Mucosa of descending colon (tissue), 3 donors: ENCODE data around the gene LRRC74A. TPM values are rescaled to one million over a fixed set of nuclear protein-coding genes. Genes with fewer than 3 reads are reported as not detected.

Experiments
- ATAC-seq: fragments of 200-7000 bp; cut with Tn5 transposase; one replicate; pipeline ENCODE4 v1.9.1; 2020; ENCODE audit warnings: mild to moderate bottlenecking, moderate library complexity
- DNase-seq, 3 donors: peaks; one replicate each; pipeline ENCODE4 v3.0.0-alpha.2; 2020
- H3K36me3 ChIP-seq: fragments of 200-600 bp; one replicate; pipeline ENCODE4 v1.8.0; 2021; ENCODE audit warnings: low read depth, mild to moderate bottlenecking
- H3K4me1 ChIP-seq: fragments of 200-600 bp; one replicate; pipeline ENCODE4 v1.8.0; 2021; ENCODE audit warnings: low read depth, mild to moderate bottlenecking
- H3K4me3 ChIP-seq: fragments of 200-600 bp; one replicate; pipeline ENCODE4 v1.8.0; 2021; ENCODE audit warnings: mild to moderate bottlenecking
- H3K9me3 ChIP-seq: fragments of 200-600 bp; one replicate; pipeline ENCODE4 v1.8.0; 2021; ENCODE audit warnings: mild to moderate bottlenecking
- CTCF ChIP-seq: fragments of 200-600 bp; IDR thresholded peaks from one replicate; pipeline ENCODE4 v1.8.0; 2022; ENCODE audit warnings: antibody characterized with exemption, mild to moderate bottlenecking
- intact Hi-C, 2 donors: fragments of 100-400 bp; cut with DNase I in 1 of 2; cut with micrococcal nuclease in 1 of 2; formaldehyde crosslinking; loops; one replicate each; pipeline versions ENCODE4 v1.11.0 to v1.11.1; 2022; cut with DNase I, micrococcal nuclease
- total RNA-seq, 3 donors: library from RNA; stranded (reverse); fragmentation: NEBNext Ultra II Directional in 2 of 3; extraction: Animal tissue kit (Norgen Biotek cat#: 25700) in 2 of 3; gene quantifications; one replicate each; pipeline versions ENCODE4 v1.2.1 to v1.2.4, GENCODE V29; 2021 to 2023
- donor health status: DM: no; HTN: no; CAD: no; lungs with moderate emphysema.
- donor health status: DM: no; HTN: no; CAD: no.
- donor health status: DM: no; HTN: yes; CAD: no.

The LRRC74A gene
- total RNA-seq, 3 donors from 2014 or later, result not detected

DNA sequence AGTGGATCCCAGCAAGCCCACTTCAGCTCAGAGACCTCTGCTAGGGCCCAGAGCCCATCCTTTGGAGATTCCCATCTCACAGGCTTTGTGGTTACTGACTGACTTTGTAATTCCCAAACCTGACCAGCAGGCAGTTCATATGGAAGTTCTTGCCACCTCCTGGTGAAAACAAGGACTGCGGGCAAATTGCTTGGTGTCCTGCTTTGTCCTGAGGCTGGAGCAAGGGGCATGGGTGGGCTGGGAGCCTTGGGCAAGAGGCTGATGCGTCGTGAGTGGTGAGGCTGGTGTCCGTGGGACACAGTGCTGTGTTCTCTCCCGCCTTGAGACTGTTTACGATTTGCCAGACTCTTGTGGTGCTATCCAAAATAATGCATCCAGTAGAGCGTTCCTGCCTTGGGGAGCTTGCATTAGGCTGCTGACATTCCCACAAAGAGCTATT lies 91.0 kb downstream of the LRRC74A start:
- H3K4me1 ChIP-seq, result peaks cover 29% of the 10 kb centered on the region
- no peak for TF ChIP-seq CTCF
- ATAC-seq (no peak), DNase-seq (peak in 2 of 3 donors; percentile 65 to 87)
- no peaks in the 10 kb centered on the region for H3K36me3 ChIP-seq
- H3K9me3 ChIP-seq, result no peaks in the 10 kb centered on the region
- intact Hi-C loops, result loop anchor here in 1 of 2 donors (5.0 kb wide), 1 partner anchor 135 kb away; no protein-coding TSS in a partner anchor
- no peak overlapping the region for H3K4me3 ChIP-seq

DNA sequence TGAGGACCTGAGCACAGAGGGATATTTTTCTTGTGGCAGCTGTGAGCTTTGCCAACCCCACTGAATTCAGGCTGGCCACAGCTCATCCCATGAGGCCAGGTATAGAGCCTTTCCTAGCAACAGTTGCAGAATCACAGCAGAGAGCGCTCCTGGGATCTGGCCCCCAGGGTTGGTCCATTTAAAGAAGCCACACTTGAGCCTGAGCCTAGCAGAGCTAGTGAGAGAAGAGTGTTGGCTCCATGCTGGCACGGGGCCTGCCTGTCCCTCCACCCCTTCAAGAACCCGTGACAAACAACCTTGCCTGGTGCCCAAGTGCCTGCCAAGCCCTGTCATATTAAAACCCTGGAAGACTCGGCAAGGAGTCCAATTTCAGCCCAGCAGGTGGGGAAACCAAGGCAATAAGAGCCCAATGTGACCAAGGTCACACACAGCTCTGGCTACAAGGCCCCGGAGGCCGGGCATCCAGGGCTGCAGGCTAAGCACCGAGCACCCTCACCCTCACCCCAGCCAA lies 91.6 kb downstream of the LRRC74A start:
- ATAC-seq (no peak), DNase-seq (no peak)
- Histone ChIP-seq H3K4me3 (no peak overlapping the region), H3K36me3 (no peaks in the 10 kb centered on the region), H3K9me3 (no peaks in the 10 kb centered on the region), H3K4me1 (peaks cover 29% of the 10 kb centered on the region)
- intact Hi-C loops, result loop anchor here in 1 of 2 donors (5.0 kb wide), 1 partner anchor 135 kb away; no protein-coding TSS in a partner anchor
- no peak for TF ChIP-seq CTCF

GRCh38 chr14:76918256-76918781 lies 92.1 kb downstream of the LRRC74A start:
- ATAC-seq (peak; percentile 35), DNase-seq (peak; percentile 45 to 70 (median 46))
- H3K36me3 ChIP-seq, result no peaks in the 10 kb centered on the region
- TF ChIP-seq CTCF, result no peak
- H3K4me1 ChIP-seq, result peaks cover 26% of the 10 kb centered on the region
- no peak overlapping the region for H3K4me3 ChIP-seq
- intact Hi-C loops, result loop anchor here in 1 of 2 donors (5.0 kb wide), 1 partner anchor 134 kb away; no protein-coding TSS in a partner anchor
- H3K9me3 ChIP-seq, result no peaks in the 10 kb centered on the region

DNA sequence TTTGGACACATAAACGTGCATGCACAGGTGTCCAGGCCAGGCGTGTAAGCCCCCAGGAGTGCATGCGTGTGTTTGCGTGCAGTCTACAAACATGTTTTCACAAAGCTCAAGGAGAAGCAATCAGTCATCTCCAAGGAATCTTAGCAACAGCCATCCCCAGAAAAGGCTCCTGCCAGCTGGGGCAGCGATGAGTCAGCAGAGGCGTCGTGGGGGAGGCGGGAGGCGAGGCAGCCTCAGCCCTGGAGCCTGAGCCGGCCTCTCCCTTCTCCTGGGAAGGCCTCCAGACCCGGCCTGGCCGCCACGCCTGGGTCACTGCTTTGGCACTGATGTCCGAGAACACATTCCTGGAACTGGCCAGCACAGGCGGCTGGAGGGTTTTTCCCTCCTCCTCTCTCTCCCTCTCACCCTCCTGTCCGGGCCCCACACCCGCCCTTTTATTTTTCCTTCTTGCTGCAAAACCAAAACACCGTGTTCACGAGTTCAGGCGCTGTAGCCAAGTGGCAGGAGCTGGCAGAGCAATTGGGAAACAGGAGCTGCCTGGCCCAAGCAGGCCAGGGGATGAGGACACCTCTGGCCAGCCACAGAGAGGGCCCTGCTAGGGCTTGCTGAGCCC lies 92.7 kb downstream of the LRRC74A start:
- DNase-seq (peak; percentile 82 to 91 (median 87)), ATAC-seq (peak; percentile 87)
- intact Hi-C loops, result loop anchor here in 1 of 2 donors (5.0 kb wide), 1 partner anchor 133 kb away; no protein-coding TSS in a partner anchor
- H3K4me3 ChIP-seq, result no peak overlapping the region
- no peak for TF ChIP-seq CTCF
- peaks cover 22% of the 10 kb centered on the region for H3K4me1 ChIP-seq
- no peaks in the 10 kb centered on the region for H3K9me3 ChIP-seq
- H3K36me3 ChIP-seq, result no peaks in the 10 kb centered on the region

Other genes starting within 250 kb of the LRRC74A start
- gene VASH1, start 64.9 kb upstream of the LRRC74A start, total RNA-seq, result 10 to 100 TPM in 1 of 3 donors, 1 to 10 TPM in 2; 4.8 to 11.6 (median 5.4) TPM
- 10 to 100 TPM; 12.6 to 17.1 (median 13.5) TPM for gene ANGEL1, start 13.5 kb upstream of the LRRC74A start, total RNA-seq
- 10 to 100 TPM; 15.1 to 74.1 (median 19.3) TPM for gene IRF2BPL, start 202.3 kb downstream of the LRRC74A start, total RNA-seq